ENCODE data around the gene ZNF688. TPM values are rescaled to one million over a fixed set of nuclear protein-coding genes. Genes with fewer than 3 reads are reported as not detected.

The ZNF688 gene
- total and polyA plus RNA-seq, 9 of the 15 experiments (the other 6 are each of a cell fraction or from before 2014, with no cell fraction given), result 0.48 to 12.9 (median 4.5) TPM

GRCh38 chr16:30571445-30572322 is at the start of gene ZNF688 (continued):
- 0 out of 2 replicates have a peak, but pooled peaks have one; percentile 60 for TF ChIP-seq GABPB1 (CRISPR knock-in tag; IDR thresholded peaks at IDR 0.05)
- TF ChIP-seq MBD2 (IDR thresholded peaks at IDR 0.05; ENCODE audit: borderline replicate concordance, low read depth), result peak; percentile 99
- no peak for TF ChIP-seq MCM5 (IDR thresholded peaks at IDR 0.05; ENCODE audit: low read depth)
- TF ChIP-seq BRD9 (IDR thresholded peaks at IDR 0.05; ENCODE audit: low read depth, partially characterized antibody), result peak; percentile 67
- peak; percentile 52 for TF ChIP-seq NEUROD1 (IDR thresholded peaks at IDR 0.05; ENCODE audit: borderline replicate concordance, low read depth, low read length, partially characterized antibody)
- TF ChIP-seq, protein P1, sequence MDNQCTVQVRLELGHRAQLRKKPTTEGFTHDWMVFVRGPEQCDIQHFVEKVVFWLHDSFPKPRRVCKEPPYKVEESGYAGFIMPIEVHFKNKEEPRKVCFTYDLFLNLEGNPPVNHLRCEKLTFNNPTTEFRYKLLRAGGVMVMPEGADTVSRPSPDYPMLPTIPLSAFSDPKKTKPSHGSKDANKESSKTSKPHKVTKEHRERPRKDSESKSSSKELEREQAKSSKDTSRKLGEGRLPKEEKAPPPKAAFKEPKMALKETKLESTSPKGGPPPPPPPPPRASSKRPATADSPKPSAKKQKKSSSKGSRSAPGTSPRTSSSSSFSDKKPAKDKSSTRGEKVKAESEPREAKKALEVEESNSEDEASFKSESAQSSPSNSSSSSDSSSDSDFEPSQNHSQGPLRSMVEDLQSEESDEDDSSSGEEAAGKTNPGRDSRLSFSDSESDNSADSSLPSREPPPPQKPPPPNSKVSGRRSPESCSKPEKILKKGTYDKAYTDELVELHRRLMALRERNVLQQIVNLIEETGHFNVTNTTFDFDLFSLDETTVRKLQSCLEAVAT (IDR thresholded peaks at IDR 0.05), result no peak
- TF ChIP-seq, protein P2, sequence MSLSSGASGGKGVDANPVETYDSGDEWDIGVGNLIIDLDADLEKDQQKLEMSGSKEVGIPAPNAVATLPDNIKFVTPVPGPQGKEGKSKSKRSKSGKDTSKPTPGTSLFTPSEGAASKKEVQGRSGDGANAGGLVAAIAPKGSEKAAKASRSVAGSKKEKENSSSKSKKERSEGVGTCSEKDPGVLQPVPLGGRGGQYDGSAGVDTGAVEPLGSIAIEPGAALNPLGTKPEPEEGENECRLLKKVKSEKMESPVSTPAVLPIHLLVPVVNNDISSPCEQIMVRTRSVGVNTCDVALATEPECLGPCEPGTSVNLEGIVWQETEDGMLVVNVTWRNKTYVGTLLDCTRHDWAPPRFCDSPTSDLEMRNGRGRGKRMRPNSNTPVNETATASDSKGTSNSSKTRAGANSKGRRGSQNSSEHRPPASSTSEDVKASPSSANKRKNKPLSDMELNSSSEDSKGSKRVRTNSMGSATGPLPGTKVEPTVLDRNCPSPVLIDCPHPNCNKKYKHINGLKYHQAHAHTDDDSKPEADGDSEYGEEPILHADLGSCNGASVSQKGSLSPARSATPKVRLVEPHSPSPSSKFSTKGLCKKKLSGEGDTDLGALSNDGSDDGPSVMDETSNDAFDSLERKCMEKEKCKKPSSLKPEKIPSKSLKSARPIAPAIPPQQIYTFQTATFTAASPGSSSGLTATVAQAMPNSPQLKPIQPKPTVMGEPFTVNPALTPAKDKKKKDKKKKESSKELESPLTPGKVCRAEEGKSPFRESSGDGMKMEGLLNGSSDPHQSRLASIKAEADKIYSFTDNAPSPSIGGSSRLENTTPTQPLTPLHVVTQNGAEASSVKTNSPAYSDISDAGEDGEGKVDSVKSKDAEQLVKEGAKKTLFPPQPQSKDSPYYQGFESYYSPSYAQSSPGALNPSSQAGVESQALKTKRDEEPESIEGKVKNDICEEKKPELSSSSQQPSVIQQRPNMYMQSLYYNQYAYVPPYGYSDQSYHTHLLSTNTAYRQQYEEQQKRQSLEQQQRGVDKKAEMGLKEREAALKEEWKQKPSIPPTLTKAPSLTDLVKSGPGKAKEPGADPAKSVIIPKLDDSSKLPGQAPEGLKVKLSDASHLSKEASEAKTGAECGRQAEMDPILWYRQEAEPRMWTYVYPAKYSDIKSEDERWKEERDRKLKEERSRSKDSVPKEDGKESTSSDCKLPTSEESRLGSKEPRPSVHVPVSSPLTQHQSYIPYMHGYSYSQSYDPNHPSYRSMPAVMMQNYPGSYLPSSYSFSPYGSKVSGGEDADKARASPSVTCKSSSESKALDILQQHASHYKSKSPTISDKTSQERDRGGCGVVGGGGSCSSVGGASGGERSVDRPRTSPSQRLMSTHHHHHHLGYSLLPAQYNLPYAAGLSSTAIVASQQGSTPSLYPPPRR (CRISPR knock-in tag; IDR thresholded peaks at IDR 0.05; ENCODE audit: borderline replicate concordance), result no peak
- 0 out of 2 replicates have a peak, but pooled peaks have one; percentile 40 for TF ChIP-seq FOXM1 (IDR thresholded peaks at IDR 0.05; ENCODE audit: low read depth)
- TF ChIP-seq FOXM1 (CRISPR knock-in tag; IDR thresholded peaks at IDR 0.05; ENCODE audit: low read depth), result 0 out of 2 replicates have a peak, but pooled peaks have one; percentile 61
- peak; percentile 58 to 83; a peak in 3 of 4 replicates for TF ChIP-seq SIN3A (IDR thresholded peaks at IDR 0.05; ENCODE audit: borderline replicate concordance in 2 of 2, control insufficient read depth in 1 of 2, low read depth in 2 of 2, low read length in 2 of 2)
- no peak for TF ChIP-seq U2AF1 (optimal IDR thresholded peaks at IDR 0.05; ENCODE audit: low read depth, low read length)
- peak; percentile 80 for TF ChIP-seq E2F8 (IDR thresholded peaks at IDR 0.05; ENCODE audit: low read depth, partially characterized antibody)
- peak; percentile 48; the same call in 1 of the 2 replicates for TF ChIP-seq TAF7 (tag; IDR thresholded peaks at IDR 0.05)
